ENCODE results near the gene TUBG1.
"Not testable (repeated sequence)": the region's sequence is repeated elsewhere in the genome, so short reads cannot be mapped to it uniquely, and the experiment has no call there.

- not testable (repeated sequence) for TF ChIP-seq CTCF (optimal IDR thresholded peaks at IDR 0.05 in 1 of 3, IDR thresholded peaks at IDR 0.05 in 1 of 3, conservative IDR thresholded peaks at IDR 0.05 in 1 of 3; ENCODE audit: extremely low read depth in 1 of 3, insufficient read depth in 2 of 3, low read length in 3 of 3); EZH2 (IDR thresholded peaks at IDR 0.05; ENCODE audit: low read length)
Measured at GRCh38 chr17:42609814-42610801, 625 bp downstream of the TUBG1 start.

Data from keratinocyte (primary cell).